HG02678 (cell line): Measurements from ENCODE around the gene TMEM45A.
"Not testable (repeated sequence)": the region's sequence is repeated elsewhere in the genome, so short reads cannot be mapped to it uniquely, and the experiment has no call there.

Source experiments
- ATAC-seq: cut with Tn5 transposase; IDR thresholded peaks from one replicate; pipeline ENCODE4 v1.9.1; 2021; ENCODE audit warnings: mild to moderate bottlenecking, moderate library complexity; ENCODE audit not compliant: unreplicated experiment

TMEM45A gene

DNA sequence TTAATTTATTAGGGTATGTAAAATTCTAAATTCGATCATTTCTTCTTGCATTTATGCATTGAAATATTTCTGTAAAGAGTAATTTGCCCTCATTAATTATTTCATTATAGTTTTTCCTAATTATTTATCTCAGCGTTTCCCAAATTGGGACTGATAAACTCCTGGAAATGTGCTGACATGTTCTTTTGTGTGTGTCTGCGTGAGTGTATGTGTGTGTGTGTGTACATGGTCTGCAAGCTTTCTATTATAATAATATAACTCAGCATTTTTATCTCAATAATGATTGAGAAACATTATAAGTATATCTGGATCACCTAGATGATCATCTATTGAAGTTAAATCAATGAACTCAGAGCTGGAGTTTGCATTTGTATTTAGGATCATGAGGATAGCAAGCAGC, 38.7 kb downstream of the TMEM45A start:
- ATAC-seq = no peak

DNA sequence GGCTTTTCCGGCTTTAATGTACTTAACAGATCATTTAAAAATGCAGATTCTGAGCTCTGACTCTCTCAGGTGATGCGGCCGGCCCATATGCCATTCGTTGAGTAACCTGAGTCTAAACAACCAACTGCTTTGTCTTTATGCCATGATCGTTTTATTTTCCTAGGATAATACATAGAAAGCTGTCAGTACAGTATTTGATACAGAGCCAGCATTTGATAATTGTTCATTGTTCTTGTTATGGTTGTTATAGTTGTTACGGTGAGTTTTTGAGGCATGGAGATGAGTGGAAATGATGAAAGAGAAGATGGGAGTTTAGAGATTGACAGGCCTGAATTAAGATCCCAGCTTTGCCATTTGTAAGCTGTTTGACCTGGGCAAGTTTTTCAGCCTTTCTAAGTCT, 40.0 kb downstream of the TMEM45A start:
- ATAC-seq = no peak

- no peak for ATAC-seq
These were observed 40.8 kb downstream of the TMEM45A start for GRCh38 chr3:100533176-100533575.

DNA sequence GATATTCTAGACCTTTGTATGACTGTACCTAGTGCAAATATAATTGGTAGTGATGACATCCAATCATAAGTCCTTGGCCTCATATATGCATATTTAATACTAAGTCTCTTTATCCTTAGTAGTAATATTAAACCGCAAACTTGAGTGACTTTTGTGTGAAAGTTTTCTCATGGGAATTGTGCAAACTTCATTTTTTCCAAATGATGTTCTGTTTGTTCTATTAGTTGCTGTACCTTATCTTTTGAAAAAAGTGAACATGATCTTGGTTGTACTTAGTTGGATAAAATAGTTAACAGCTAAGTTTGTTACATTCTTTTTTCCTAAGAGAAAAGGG, 43.2 kb downstream of the TMEM45A start:
- no peak for ATAC-seq

- no peak for ATAC-seq
These were observed 43.7 kb downstream of the TMEM45A start for GRCh38 chr3:100536093-100536492.

DNA sequence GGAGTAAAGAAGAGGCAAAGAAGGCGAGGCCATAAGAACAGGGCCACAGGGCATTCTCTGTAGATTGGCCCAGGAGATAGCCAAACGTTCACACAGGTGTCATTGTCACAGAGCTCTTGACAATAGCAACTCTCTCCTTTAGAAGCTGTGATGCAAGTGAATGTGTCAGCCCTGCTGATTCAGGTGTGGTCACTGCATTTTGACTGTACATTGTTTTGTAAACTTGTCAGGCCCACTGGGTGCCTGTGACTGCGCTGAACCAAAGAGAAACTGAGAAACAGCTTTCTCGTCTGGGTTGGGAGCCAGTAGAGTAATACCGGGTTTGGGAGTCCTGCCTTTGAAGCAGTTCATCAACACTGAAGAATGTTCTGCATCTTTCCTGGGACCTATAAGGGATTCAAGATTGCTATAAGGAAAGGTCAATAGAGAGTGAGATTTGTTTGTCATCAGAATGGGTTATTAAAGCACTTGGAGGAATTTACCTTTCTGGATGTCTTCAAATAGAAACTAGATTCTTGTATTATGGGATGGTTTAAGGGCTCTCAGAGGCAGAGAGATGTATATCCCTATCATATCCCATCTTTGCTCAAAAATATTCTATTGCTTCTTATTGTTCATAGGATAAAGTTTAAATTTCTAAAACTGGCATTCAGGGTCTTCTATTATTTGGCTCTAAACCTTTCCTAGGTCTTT, 45.4 kb downstream of the TMEM45A start:
- ATAC-seq = no peak

GRCh38 chr3:100538339-100538706, 45.9 kb downstream of the TMEM45A start:
- no peak for ATAC-seq

DNA sequence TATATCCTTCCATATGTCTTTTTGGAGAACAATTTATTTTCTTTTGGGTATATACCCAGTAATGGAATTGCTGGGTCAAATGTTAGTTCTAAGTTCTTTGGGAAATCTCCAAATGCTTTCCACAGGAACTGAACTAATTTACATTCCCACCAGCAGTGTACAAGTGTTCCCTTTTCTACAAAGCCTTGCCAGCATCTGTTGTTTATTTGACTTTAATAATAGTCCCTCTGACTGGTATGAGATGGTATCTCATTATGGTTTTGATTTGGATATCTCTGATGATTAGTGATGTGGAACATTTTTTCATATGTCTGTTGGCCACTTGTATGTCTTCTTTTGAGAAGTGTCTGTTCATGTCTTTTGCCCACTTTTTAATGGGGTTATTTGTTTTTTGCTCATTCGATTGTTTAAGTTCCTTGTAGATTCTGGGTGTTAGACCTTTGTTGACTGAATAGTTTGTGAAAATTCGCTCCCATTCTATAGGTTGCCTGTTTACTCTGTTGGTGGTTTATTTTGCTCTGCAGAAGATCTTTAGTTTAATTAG, 48.4 kb downstream of the TMEM45A start:
- ATAC-seq = no peak

- ATAC-seq = not testable (repeated sequence)
These were observed 49.0 kb downstream of the TMEM45A start for GRCh38 chr3:100541428-100541827.

GRCh38 chr3:100545371-100545770, 53.0 kb downstream of the TMEM45A start:
- ATAC-seq = no peak

GRCh38 chr3:100546020-100546744, 53.8 kb downstream of the TMEM45A start:
- no peak for ATAC-seq

- no peak for ATAC-seq
These were observed 55.6 kb downstream of the TMEM45A start for GRCh38 chr3:100548053-100548452.

GRCh38 chr3:100553618-100554372, 61.4 kb downstream of the TMEM45A start:
- no peak for ATAC-seq

DNA sequence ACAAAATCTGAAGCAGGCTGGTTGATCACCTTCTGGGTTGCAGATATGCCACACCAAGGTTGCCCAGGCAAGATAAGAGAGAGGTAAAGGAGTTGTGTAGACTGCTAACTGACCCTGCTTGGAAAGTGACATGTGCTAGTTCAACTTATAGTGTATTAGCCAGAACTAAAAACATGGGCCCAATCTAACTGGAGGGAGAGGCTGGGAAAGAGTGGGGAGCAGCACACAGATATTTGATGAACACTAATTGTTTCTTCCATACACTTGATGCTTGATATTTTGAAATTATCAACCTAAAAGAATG, 61.9 kb downstream of the TMEM45A start:
- ATAC-seq = no peak

DNA sequence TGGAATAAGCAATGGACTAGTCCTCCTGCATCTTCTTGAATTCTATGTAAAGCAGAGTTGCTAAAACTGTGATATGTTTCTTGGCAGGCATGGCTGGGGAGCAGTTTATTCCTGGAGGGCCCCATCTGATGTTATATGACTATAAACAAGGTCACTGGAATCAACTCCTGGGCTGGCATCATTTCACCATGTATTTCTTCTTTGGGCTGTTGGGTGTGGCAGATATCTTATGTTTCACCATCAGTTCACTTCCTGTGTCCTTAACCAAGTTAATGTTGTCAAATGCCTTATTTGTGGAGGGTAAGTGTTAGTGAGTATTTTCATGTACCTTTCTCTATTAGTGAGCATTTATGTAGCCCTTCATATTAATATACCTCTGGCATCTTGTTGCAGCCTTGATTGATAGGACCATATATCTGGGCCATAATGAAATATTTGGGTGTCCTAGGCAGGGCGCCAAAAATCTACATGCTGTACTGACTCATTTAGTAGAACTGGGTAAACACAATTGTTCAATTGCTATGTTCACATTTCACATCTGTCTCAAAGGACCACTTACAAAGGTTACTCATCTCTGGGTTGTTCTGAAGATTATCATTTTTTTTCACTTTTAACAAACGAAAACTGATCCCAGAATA, 64.4 kb downstream of the TMEM45A start:
- no peak for ATAC-seq

GRCh38 chr3:100558233-100558632, 65.8 kb downstream of the TMEM45A start:
- no peak for ATAC-seq

GRCh38 chr3:100560426-100560825, 68.0 kb downstream of the TMEM45A start:
- no peak for ATAC-seq

DNA sequence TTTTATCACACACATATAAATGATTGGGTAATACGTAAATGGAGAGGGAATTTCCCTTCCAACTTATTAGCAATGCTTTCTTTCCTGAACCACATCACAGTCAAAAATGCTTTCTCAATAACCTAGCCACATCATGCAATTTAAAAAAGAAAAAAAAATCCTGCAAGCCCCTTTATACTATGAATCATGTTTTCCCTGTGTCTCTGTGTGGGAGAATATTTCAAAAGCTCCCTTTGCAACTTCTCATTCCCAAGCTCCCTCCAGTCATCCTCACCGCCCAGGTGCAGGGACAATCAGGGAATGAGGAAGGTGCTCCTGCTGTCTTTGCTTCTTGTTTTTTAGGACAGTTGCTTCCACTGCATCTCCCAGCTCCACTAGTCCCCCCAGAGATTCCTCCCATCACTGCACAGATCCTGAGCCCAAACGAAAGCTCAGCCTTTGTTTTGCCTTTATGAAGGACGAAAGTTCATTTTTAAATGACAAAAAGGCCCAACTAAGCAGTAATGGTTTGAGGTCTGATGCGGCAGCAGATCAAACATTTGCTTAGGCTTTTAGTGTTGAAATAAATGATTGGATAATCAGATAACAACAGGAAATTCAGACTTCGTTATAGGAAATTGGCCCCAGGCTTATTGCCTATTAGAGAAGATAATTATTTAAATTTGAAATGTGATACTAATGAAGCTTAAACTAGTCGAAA, 69.2 kb downstream of the TMEM45A start:
- no peak for ATAC-seq

GRCh38 chr3:100562224-100562857, 69.9 kb downstream of the TMEM45A start:
- no peak for ATAC-seq

DNA sequence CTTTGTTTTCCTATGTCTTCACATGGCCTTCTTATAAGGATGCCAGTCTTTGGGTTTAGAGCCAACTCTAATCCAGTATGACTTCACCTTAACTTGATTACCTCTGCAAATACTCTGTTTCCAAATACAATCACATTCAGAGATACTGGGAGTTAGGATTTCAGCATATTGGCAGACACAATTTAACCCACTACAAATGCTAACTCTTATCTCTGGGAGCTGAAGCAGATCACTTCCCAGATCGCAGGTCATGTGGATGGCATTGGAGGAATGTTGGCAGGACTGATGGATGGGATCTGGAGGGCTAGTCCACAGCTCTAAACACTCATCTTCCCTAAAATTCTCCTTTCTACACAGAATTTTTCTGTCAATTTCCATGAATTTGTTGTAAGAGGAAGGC, 70.8 kb downstream of the TMEM45A start:
- ATAC-seq = no peak
